ENCODE data around the gene EXOSC5.

DNA sequence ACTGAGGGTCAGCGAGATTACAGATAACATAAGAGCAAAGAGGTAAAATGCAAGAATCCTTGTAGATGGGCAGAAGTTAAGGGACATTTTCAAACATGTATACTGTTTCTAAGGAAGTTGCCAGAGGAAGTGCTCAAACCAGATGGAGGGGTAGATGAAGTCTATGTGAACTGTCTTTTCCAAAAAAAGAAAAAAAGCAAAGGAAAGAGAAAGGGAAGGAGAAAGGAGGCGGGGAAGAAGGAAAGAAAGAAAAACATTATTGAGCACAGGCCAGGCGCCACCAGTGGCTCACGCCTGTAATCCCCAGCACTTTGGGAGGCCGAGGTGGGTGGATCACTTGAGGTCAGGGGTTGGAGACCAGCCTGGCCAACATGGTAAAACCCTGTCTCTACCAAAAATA is 37.3 kb upstream of the EXOSC5 start:
- TF ChIP-seq, protein P1, sequence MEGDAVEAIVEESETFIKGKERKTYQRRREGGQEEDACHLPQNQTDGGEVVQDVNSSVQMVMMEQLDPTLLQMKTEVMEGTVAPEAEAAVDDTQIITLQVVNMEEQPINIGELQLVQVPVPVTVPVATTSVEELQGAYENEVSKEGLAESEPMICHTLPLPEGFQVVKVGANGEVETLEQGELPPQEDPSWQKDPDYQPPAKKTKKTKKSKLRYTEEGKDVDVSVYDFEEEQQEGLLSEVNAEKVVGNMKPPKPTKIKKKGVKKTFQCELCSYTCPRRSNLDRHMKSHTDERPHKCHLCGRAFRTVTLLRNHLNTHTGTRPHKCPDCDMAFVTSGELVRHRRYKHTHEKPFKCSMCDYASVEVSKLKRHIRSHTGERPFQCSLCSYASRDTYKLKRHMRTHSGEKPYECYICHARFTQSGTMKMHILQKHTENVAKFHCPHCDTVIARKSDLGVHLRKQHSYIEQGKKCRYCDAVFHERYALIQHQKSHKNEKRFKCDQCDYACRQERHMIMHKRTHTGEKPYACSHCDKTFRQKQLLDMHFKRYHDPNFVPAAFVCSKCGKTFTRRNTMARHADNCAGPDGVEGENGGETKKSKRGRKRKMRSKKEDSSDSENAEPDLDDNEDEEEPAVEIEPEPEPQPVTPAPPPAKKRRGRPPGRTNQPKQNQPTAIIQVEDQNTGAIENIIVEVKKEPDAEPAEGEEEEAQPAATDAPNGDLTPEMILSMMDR (IDR thresholded peaks at IDR 0.05) = no peak
- no peak for TF ChIP-seq POLR2A (IDR thresholded peaks at IDR 0.05)
